NCI-H1436 (cell line): ENCODE results near the gene ASF1A.

ENCODE experiments used
- DNase-seq: peaks from one replicate; lab custom pipeline; 2025; lab: John Stamatoyannopoulos, UW

Gene ASF1A

GRCh38 chr6:118881440-118882313 is 12.3 kb upstream of the ASF1A start:
- no peak for DNase-seq

GRCh38 chr6:118882314-118882905 is 11.5 kb upstream of the ASF1A start:
- DNase-seq: no peak

GRCh38 chr6:118886641-118887040 is 7.3 kb upstream of the ASF1A start:
- peak; percentile 2 for DNase-seq

- peak; percentile 7 for DNase-seq
Measured at GRCh38 chr6:118889163-118889562, 4.8 kb upstream of the ASF1A start.

- no peak for DNase-seq
Measured at GRCh38 chr6:118890997-118891790, 2.8 kb upstream of the ASF1A start.

GRCh38 chr6:118892355-118892991 is 1.5 kb upstream of the ASF1A start:
- DNase-seq: no peak

GRCh38 chr6:118893064-118893806 is 717 bp upstream of the ASF1A start:
- peak; percentile 55 for DNase-seq

- peak; percentile 35 for DNase-seq
Measured at GRCh38 chr6:118894425-118895260, 691 bp downstream of the ASF1A start.

- DNase-seq: no peak
Measured at GRCh38 chr6:118895261-118895560, 1.3 kb downstream of the ASF1A start.

- no peak for DNase-seq
Measured at GRCh38 chr6:118895859-118896258, 1.9 kb downstream of the ASF1A start.

GRCh38 chr6:118896339-118897136 is 2.6 kb downstream of the ASF1A start:
- DNase-seq: peak; percentile 22

GRCh38 chr6:118897386-118897785 is 3.4 kb downstream of the ASF1A start:
- DNase-seq: no peak

- DNase-seq: no peak
Measured at GRCh38 chr6:118899948-118900347, 6.0 kb downstream of the ASF1A start.

GRCh38 chr6:118902726-118903125 is 8.8 kb downstream of the ASF1A start:
- no peak for DNase-seq

- DNase-seq: no peak
Measured at GRCh38 chr6:118903138-118903537, 9.2 kb downstream of the ASF1A start.

GRCh38 chr6:118903691-118904090 is 9.7 kb downstream of the ASF1A start:
- no peak for DNase-seq

GRCh38 chr6:118905084-118905483 is 11.1 kb downstream of the ASF1A start:
- no peak for DNase-seq

- no peak for DNase-seq
Measured at GRCh38 chr6:118905851-118906250, 11.9 kb downstream of the ASF1A start.

GRCh38 chr6:118908441-118908840 is 14.5 kb downstream of the ASF1A start:
- no peak for DNase-seq

- DNase-seq: peak; percentile 38
Measured at GRCh38 chr6:118912646-118913045, 18.7 kb downstream of the ASF1A start.
